ENCODE results near the gene AFF2. TPM values are rescaled to one million over a fixed set of nuclear protein-coding genes. Genes with fewer than 3 reads are reported as not detected.

Gene AFF2
- polyA plus RNA-seq, 1 of the 3 experiments (the other 2 are of a cell fraction), result not detected

DNA sequence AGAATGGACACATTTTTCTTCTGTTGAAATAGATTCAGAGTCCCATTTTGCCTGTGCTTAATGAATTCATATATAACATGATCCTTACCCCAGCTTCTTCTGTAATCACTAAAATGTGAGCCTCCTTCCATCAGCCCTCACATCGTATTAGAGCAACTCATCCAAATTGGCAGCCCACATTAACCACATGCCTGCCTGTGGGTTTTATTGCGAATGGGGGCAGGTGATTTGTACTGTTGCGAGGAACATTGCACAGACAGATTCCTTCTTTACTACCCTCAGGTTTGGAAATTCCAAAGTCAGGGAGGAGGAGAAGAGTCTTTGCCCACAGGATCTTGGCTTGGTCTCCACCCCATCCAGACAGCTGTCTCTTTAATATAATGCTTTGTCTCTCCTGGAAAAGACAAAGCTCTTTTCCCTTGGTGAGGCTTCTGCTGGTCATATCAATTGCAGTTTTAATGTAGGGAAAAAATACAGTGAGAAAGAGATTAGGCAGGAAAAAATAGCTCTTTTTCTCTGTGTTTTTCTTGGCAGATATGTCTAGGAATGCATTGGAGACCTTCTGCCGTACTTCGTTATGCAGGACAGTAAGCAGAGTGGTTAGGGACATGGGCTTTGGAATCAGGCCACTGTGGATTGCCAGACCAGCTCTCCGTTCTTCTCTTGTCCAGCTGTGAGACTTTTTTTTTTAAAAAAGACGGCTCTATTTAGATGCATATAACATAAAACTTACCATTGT lies 371.2 kb downstream of the AFF2 start:
- ChIA-PET CTCF (interaction anchor here (0.6 kb wide), 1 partner anchor 164 kb away, joined by 3 read pairs; no protein-coding TSS in a partner anchor), POLR2A (no interaction called here)
- Histone ChIP-seq H3K4me2 (no peak overlapping the region), H3K79me2 (ENCODE audit: insufficient read depth) (no peaks in the 10 kb centered on the region), H3K9ac (no peak overlapping the region), H2AFZ (ENCODE audit: low read depth) (no peak overlapping the region), H3K36me3 (replicated peaks in 1 of 2; ENCODE audit: control insufficient read depth in 1 of 2, insufficient read depth in 2 of 2, low read length in 1 of 2) (no peaks in the 10 kb centered on the region), H3F3A (replicated peaks; ENCODE audit: insufficient read depth) (no peaks in the 10 kb centered on the region), H3K27ac (ENCODE audit: low read depth in 2 of 2, low read length in 1 of 2) (no peak overlapping the region), H3K9me3 (no peaks in the 10 kb centered on the region), H3K4me3 (ENCODE audit: low read depth in 2 of 2, low read length in 1 of 2) (no peak overlapping the region), H3K9me2 (no peaks in the 10 kb centered on the region), H3K4me1 (ENCODE audit: control insufficient read depth in 1 of 2, insufficient read depth in 2 of 2, low read depth in 1 of 2, low read length in 1 of 2) (no peaks in the 10 kb centered on the region), H3K27me3 (ENCODE audit: insufficient read depth) (no peaks in the 10 kb centered on the region), H4K20me1 (ENCODE audit: insufficient read depth) (no peaks in the 10 kb centered on the region)
- no peak for DNase-seq
- 2% methylated on average over 7 of the region's 7 CpGs for WGBS (ENCODE audit: low lambda C conversion rate)
- TF ChIP-seq RAD21 (IDR thresholded peaks at IDR 0.05; ENCODE audit: low read length) (no peak), RCOR1 (IDR thresholded peaks at IDR 0.05; ENCODE audit: low read length) (no peak), NRF1 (IDR thresholded peaks at IDR 0.05; ENCODE audit: low read depth, low read length) (no peak), EP300 (IDR thresholded peaks at IDR 0.05; ENCODE audit: borderline replicate concordance in 1 of 2, low read depth in 1 of 2, low read length in 1 of 2) (no peak)
- TF ChIP-seq, protein P1, sequence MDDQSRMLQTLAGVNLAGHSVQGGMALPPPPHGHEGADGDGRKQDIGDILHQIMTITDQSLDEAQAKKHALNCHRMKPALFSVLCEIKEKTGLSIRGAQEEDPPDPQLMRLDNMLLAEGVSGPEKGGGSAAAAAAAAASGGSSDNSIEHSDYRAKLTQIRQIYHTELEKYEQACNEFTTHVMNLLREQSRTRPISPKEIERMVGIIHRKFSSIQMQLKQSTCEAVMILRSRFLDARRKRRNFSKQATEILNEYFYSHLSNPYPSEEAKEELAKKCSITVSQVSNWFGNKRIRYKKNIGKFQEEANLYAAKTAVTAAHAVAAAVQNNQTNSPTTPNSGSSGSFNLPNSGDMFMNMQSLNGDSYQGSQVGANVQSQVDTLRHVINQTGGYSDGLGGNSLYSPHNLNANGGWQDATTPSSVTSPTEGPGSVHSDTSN (IDR thresholded peaks at IDR 0.05), result no peak

DNA sequence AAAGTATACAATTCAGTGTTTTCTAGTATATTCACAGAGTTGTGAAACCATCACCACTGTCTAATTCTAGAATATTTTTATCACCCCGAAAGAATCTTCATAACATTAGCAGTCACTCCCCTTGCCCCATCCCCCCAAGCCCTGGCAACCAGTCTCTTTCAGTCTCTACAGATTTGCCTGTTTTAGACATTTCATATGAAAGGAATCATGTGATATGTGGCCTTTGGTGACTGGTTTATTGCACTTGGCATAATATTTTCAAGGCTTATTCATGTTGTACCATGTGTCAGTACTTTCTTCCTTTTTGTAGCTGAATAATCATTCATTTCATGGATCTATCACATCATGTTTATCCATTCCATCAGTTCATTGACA lies 371.7 kb downstream of the AFF2 start:
- ChIA-PET POLR2A (no interaction called here), CTCF (interaction anchor here (0.6 kb wide), 1 partner anchor 164 kb away, joined by 3 read pairs; no protein-coding TSS in a partner anchor)
- H3K79me2 ChIP-seq (ENCODE audit: insufficient read depth), result no peaks in the 10 kb centered on the region
- no peaks in the 10 kb centered on the region for H3K27me3 ChIP-seq (ENCODE audit: insufficient read depth)
- H3K9me2 ChIP-seq, result no peaks in the 10 kb centered on the region
- no peak overlapping the region for H3K9ac ChIP-seq
- H4K20me1 ChIP-seq (ENCODE audit: insufficient read depth), result no peaks in the 10 kb centered on the region
- no peak for TF ChIP-seq GATA2 (CRISPR knock-in tag; IDR thresholded peaks at IDR 0.05)
- TF ChIP-seq, protein P1 (IDR thresholded peaks at IDR 0.05), result no peak
- no peak for TF ChIP-seq JUND (IDR thresholded peaks at IDR 0.05)
- no peak for TF ChIP-seq RAD21 (IDR thresholded peaks at IDR 0.05; ENCODE audit: low read length)
- no peak for TF ChIP-seq POLR2AphosphoS5 (IDR thresholded peaks at IDR 0.05; ENCODE audit: low read depth, low read length)
- TF ChIP-seq MEF2A (IDR thresholded peaks at IDR 0.05; ENCODE audit: borderline replicate concordance, low read depth), result no peak
- no peak for TF ChIP-seq CHD2 (IDR thresholded peaks at IDR 0.05; ENCODE audit: low read length, partially characterized antibody)
- no peak for TF ChIP-seq NFIC (IDR thresholded peaks at IDR 0.05; ENCODE audit: borderline replicate concordance)
- TF ChIP-seq, protein P2, sequence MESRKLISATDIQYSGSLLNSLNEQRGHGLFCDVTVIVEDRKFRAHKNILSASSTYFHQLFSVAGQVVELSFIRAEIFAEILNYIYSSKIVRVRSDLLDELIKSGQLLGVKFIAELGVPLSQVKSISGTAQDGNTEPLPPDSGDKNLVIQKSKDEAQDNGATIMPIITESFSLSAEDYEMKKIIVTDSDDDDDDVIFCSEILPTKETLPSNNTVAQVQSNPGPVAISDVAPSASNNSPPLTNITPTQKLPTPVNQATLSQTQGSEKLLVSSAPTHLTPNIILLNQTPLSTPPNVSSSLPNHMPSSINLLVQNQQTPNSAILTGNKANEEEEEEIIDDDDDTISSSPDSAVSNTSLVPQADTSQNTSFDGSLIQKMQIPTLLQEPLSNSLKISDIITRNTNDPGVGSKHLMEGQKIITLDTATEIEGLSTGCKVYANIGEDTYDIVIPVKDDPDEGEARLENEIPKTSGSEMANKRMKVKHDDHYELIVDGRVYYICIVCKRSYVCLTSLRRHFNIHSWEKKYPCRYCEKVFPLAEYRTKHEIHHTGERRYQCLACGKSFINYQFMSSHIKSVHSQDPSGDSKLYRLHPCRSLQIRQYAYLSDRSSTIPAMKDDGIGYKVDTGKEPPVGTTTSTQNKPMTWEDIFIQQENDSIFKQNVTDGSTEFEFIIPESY (IDR thresholded peaks at IDR 0.05; ENCODE audit: borderline replicate concordance, low read depth), result no peak
- TF ChIP-seq ELF1 (IDR thresholded peaks at IDR 0.05), result no peak
- TF ChIP-seq TCF12 (IDR thresholded peaks at IDR 0.05), result no peak
- TF ChIP-seq RCOR1 (IDR thresholded peaks at IDR 0.05; ENCODE audit: low read length), result no peak
- no peak for TF ChIP-seq MXI1 (IDR thresholded peaks at IDR 0.05; ENCODE audit: low read depth, low read length)
- TF ChIP-seq, protein P3, sequence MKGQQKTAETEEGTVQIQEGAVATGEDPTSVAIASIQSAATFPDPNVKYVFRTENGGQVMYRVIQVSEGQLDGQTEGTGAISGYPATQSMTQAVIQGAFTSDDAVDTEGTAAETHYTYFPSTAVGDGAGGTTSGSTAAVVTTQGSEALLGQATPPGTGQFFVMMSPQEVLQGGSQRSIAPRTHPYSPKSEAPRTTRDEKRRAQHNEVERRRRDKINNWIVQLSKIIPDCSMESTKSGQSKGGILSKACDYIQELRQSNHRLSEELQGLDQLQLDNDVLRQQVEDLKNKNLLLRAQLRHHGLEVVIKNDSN (IDR thresholded peaks at IDR 0.05; ENCODE audit: borderline replicate concordance, low read depth), result no peak
- TF ChIP-seq, protein P4, sequence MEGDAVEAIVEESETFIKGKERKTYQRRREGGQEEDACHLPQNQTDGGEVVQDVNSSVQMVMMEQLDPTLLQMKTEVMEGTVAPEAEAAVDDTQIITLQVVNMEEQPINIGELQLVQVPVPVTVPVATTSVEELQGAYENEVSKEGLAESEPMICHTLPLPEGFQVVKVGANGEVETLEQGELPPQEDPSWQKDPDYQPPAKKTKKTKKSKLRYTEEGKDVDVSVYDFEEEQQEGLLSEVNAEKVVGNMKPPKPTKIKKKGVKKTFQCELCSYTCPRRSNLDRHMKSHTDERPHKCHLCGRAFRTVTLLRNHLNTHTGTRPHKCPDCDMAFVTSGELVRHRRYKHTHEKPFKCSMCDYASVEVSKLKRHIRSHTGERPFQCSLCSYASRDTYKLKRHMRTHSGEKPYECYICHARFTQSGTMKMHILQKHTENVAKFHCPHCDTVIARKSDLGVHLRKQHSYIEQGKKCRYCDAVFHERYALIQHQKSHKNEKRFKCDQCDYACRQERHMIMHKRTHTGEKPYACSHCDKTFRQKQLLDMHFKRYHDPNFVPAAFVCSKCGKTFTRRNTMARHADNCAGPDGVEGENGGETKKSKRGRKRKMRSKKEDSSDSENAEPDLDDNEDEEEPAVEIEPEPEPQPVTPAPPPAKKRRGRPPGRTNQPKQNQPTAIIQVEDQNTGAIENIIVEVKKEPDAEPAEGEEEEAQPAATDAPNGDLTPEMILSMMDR (IDR thresholded peaks at IDR 0.05), result no peak
- TF ChIP-seq, protein P5, sequence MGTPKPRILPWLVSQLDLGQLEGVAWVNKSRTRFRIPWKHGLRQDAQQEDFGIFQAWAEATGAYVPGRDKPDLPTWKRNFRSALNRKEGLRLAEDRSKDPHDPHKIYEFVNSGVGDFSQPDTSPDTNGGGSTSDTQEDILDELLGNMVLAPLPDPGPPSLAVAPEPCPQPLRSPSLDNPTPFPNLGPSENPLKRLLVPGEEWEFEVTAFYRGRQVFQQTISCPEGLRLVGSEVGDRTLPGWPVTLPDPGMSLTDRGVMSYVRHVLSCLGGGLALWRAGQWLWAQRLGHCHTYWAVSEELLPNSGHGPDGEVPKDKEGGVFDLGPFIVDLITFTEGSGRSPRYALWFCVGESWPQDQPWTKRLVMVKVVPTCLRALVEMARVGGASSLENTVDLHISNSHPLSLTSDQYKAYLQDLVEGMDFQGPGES (IDR thresholded peaks at IDR 0.05; ENCODE audit: low read depth, low read length), result no peak
- no peak overlapping the region for H3K27ac ChIP-seq (ENCODE audit: low read depth in 2 of 2, low read length in 1 of 2)
- H3K4me3 ChIP-seq (ENCODE audit: low read depth in 2 of 2, low read length in 1 of 2), result no peak overlapping the region
- no peaks in the 10 kb centered on the region for H3K4me1 ChIP-seq (ENCODE audit: control insufficient read depth in 1 of 2, insufficient read depth in 2 of 2, low read depth in 1 of 2, low read length in 1 of 2)
- H3F3A ChIP-seq (replicated peaks; ENCODE audit: insufficient read depth), result no peaks in the 10 kb centered on the region
- WGBS (ENCODE audit: low lambda C conversion rate), result 0% methylated on average over 1 of the region's 1 CpG
- no peak for DNase-seq
- H2AFZ ChIP-seq (ENCODE audit: low read depth), result no peak overlapping the region
- no peaks in the 10 kb centered on the region for H3K9me3 ChIP-seq
- no peaks in the 10 kb centered on the region for H3K36me3 ChIP-seq (replicated peaks in 1 of 2; ENCODE audit: control insufficient read depth in 1 of 2, insufficient read depth in 2 of 2, low read length in 1 of 2)
- no peak overlapping the region for H3K4me2 ChIP-seq

Measured in SK-N-SH (cell line).